Activated CD4-positive, alpha-beta T cell treated with anti-CD3 and anti-CD28 coated beads for 24 hours (primary cell): Measurements from ENCODE around the gene EWSR1.

Experiments used
- DNase-seq, 2 donors: peaks; one replicate each; pipeline ENCODE4 v3.0.0-alpha.2; 2020; ENCODE audit warnings: low read depth in 2 of 2

The EWSR1 gene

DNA sequence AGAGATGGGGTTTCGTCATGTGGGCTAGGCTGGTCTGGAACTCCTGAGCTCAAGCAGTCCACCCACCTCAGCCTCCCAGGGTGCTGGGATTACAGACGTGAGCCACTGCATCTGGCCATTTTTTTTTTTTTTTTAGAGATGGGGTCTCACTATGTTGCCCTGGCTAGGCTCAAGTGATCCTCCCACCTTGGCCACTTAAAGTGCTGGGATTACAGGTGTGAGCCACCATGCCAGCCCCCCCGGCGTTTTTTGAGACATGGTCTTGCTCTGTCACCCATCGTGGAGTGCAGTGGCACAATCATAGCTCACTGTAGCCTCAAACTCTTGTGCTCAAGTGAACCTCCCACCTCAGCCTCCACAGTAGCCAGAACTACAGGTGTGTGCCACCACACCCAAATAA, 16.8 kb upstream of the EWSR1 start:
- no peak for DNase-seq

DNA sequence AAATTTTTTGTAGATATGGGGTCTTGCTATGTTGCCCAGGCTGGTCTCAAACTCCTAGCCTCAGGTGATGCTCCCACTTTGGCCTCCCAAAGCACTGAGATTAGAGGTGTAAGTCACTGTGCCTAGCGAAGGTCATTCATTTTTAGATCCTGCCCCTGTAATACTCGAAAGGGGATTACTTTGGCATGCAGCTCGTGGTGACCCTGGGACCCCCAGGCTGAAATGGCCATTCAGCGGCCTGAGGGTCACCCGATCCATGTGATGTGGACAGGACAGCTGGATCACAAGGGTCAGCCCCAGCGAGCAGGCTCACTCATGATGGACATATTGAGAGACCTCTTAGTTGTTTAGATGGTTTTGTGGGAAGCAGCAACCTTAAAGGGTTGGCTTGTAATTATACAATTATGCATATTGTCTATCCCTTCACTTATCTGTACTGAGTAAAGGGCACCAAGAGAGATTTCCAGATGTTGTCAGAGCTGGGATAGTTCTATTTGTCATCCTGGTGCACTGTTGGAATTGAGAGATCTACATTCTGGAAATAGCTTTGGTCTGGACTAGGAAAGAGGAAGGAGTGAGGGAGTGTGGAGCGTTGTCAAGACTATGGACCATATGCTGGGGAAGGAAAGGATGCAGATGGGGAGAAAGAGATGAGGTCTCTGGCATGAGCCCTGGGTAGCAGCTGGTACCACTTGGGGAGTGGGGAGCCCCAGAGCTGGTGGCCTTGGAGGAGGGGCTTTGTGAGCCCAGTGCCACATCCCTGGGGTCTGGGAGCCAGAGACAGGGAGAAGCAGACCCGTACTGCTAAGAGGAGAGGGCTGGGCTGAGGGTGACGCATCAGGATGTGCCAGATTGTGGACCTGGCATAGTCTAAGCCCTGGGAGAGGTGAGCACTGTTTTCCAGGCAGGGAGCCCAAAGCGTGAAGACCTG, 15.8 kb upstream of the EWSR1 start:
- no peak for DNase-seq

DNA sequence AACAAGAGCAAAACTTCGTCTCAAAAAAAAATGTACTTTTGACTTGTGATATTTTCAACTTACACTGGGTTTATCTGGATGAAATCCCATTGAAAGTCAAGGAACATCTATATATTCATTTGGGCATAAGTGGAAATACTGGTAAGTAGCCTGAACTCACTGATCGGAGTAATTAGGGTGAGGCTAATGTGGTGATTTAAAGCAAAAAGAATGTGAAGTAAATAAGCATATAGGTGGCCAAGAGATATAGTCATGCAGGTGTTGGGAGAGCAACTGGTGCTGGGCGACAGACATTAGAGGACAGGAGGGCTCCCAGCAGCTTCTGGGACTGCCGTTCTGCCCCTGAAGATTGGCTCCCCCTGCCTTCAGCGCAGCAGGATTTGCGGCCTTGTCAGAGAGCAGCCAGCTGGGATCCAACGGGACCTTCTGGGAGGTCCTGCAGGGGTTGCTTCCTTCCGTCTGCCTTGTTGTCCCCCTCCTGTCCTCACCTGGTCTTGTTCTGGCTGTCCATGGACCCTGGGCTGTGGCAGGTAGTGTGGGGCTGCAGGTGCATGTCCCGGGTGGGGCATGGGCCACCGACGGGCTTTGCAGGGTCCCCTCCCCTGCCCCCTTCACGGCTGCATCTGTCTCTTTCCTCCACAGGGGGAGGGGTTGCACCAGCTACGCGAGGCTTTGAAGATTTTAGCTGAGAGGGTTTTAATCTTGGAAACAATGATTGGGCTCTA, 14.3 kb upstream of the EWSR1 start:
- DNase-seq: no peak

DNA sequence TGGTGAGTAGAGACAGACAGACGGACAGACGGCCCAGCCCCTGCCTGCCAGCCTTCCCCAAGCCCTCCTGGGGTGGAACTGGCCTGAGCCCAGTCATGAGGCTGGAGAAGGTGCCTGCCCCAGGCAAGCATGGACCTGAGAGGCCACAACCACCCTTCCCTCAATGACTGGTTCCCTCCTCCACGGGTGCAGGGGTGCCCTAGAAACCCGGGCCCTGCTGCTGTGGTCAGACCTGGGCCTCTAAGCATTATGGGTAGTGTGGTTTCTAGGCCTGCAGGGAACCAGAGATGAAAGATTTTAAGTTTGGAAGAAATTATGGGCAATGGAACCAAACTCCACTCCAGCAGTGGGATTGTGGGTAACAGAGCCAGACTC, 13.8 kb upstream of the EWSR1 start:
- no peak for DNase-seq

DNA sequence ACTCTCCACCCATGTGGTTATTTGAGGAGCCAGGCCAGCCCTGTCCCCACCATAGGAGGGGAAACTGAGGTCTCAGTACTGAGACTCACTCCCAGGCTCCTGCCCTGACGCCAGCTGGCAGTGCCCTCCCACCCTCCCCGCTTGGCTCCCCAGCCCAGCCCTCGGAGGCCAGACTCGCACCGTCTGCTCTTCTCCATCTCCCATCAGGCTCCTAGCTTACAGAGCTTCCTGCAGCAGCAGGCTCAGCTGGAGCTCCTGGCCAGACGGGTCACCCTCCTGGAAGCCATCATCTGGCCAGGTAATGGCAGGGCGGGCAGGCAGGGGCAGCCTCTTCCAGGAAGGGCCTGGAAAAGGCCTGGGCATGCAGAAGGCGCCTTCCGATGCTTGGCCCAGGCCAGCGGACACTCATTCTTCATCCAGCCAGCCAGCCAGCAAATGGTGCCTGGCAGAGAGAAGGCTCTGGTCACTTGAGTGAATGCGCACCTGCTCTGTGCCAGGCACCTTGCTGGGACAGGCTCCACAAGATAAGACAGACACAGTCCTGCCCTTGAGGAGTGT, 12.9 kb upstream of the EWSR1 start:
- DNase-seq: no peak

DNA sequence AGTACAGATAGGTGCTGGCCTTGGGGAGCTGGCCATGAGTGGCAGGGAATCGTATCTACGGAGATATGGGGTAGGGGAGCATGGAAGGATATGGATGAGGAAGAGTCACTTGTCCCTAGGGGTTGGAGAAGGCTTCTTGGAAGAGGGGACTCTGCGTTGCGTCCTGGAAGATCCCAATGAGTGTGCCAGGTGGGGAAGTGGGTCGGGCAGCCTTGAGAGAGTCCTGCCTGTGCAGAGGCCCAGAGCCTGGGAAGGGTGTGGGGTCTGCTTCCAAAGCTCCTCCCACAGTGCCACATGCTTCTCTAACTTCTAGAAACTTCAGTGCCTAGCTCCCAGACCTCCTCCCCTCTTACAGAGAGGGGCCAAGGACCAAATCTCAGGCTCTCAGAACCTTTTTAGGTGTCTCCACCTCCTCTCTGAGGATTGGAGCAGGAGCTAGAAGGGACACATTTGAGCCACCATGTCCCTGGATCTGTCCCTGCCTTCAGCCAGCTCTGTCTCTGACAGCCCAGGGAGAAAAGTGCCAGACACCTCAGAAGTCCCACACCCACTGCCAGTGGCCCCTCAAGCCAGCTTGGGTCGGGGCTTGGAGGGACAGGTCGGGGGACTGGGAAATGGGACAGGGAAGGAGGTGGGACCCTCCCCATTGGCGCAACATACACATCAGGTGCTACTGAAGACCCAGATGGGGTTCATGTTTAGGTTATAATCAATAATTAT, 11.3 kb upstream of the EWSR1 start:
- no peak for DNase-seq

DNA sequence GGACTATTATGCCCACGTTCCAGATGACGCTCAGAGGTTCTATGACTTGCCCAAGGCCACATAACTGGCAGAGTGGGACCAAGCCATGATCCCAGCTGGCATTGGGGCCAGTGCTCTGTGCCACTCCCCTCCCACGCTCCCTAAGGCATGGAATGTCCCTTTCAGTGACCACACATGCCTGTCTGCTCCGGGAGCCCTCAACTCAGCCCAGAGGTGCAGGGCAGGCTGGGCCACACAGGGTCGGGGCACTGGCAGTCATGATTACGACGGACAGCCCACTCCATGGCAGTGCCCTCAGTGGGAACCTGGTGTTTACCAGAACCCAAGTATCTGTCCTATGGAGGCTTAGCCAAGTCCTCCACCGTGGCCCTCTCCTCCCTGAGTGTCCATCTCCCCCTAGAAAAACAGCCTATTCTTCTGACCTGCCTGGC, 10.3 kb upstream of the EWSR1 start:
- no peak for DNase-seq

DNA sequence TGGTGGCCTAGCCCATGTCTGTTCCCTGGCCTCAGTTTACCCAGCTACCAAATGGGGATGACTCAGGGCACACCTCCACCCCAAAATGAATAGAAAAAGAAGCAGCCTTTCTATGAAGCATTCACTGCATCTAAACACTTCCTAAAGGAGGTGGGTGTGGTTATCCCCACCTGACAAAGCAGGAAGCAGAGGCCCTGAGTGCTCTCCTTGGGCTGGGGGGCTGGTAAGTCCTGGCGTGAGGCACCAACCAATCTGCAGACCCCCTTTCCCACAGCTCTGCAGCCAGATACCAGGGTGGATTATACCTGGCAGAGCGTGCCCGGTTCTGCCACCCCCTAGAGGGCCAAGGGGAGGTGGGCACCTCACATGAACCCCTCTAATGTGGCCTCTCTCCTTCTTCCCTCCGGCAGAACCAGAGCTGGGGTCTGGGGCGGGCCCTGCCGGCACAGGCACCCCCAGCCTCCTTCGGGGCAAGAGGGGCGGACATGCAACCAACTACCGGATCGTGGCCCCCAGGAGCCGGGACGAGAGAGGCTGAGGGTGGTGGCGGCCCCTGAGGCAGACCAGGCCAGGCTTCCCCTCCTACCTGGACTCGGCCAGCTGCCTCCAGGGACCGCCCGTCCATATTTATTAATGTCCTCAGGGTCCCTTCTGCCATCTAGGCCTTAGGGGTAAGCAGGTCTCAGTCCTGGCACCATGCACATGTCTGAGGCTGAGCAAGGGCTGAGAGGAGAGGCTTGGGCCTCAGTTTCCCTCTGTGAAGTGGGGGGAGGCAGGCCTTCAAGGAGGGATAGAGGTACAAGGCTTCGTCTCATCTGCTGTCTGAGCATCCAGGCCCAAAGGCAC, 9.4 kb upstream of the EWSR1 start:
- DNase-seq: no peak

DNA sequence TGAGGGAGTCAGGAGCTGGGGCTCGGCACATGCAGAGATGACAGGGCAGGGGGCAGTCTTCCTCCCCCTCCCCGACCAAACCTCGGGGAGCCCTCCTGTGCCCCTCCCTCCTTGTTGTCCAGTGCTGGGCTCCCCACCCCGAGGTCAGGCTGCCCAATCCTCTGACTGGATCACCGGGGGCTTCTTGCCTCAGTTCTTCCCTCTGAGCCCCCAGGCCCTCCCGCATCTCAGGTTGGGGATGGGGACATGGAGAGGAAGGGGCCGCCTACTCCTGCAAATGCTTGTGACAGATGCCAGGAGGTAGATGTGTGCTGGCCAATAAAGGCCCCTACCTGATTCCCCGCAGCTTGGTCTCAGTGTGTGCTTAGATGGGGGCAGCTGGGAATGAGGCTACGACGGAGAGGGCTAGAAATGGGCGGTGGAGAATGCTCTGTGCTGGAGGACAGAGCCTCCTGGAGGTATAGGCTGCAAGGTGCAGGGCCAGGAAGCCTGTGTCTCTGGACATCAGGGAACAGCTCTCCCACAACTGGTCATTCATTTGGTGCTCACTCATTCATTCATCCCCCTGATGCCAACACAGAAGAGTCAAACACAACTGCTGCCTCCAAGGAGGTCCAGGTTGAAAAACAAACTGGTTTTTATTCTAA, 8.7 kb upstream of the EWSR1 start:
- no peak for DNase-seq

DNA sequence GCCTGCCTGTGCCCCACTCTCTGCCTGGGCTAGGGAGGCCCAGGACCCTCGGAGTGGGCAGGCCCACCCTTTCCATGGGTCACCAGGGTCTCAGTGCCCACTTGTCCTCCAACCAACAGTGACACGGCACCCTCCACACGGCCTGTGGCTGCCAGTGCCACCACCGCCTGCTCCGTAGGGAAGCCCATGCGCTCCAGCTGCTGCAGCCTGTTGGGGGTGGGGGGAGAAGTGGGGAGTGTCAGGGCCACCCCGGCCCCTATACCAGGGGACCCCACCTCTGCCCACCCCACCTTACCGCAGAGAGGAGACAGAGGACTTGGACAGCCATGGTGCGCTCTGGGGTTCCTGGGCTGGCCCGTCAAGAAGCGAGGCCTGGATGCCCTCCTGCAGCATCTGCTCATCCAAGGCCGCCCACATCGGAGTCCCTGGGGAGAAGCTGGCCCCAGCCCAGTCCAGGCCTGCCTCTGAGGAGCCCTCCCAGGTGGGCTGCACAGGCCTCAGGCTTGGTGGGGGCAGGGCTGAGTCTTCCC, 8.0 kb upstream of the EWSR1 start:
- no peak for DNase-seq

DNA sequence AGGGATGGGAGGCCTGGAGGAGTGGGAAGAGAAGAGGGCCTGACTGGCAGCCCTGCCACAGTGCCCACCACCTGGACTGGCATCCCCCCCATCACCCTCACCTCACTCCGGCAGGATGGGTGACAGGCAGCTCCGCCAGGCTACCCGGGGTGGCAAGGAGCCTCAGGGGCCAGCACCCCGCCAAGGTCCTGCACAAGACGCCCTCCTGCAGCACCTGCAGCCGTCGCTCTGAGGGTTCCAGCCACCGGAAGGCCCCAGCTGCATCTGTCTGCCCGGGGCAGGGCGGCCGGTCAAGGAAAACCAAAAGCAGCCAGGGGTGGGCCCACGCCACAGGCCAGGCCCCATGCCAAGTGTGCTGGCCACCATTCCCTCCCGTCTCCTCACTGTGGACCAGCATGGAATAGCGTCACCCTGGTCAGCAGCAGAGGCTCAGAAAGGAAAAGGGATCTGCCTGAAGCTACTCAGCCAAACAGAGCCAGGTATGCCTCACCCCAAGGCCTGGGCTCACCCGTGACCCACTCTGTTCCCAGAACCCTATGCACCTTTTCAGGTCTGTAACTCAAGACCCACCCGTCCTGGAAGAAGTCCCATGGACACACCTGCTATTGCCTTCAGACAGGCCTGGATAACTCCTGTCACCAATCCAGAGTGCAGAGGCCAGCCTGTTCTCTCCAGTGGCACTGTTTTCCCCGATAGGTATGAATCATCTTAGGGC, 7.3 kb upstream of the EWSR1 start:
- DNase-seq: no peak

DNA sequence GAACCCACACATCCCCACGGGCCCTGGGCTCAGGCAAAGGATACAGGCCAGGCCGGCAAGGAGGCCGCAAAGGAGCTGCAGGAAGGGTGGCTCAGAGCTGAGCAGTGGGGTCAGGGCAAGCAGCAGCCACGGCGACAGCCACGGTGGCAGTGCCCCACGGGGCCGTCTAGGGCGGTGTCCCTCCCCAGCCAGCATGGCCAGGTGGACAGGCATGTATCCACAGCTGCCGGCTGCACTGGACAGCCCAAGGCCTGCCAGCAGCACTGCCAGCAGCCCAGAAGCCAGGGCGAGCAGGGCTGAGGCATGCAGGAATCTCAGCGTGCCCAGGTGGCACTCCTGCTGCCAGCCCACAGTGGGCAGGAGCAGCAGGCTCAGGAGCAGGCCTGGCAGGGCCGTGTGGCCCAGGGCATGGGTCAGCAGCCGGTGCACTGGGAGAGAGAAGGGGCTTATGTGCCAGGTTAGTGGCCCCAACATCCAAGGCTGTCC, 4.2 kb upstream of the EWSR1 start:
- DNase-seq: no peak

DNA sequence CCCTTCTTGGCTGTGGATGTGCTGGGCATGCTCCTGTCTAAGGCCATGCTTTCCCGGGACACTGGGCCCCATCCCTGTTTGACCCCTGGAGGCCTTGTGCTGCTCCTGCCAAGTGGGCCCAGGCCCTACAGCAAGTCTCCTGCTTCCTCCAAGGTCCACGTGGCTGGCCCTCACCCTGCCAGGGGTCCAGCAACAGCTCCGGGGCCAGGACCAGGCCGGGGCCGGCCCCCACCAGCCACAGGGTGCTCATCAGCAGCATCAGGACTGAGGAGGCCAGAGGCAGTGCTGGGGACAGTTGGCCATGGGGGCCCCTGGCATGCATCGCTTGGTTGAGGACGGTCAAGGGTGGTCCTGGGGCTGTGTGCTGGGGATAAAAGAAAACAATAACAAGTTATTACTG, 2.8 kb upstream of the EWSR1 start:
- no peak for DNase-seq

DNA sequence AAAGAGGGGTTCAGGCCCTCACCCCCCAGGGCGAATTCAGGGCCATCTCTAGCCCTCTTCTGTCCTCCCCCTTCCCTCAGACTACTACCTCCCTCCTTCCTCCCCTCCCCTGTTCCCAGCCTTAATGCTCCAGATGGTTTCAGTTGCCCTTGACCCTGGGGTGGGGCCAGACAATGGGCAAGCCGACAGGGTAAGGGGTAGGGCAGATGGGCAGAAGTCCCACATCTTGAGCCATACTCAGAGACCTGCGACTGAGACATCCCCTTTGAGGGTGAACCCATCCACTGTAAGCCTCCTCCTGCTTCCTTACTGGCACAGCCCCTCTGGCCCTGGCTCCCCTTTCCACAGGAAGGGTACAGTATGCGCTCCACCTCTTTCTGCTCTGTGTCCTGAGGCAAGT, 2.1 kb upstream of the EWSR1 start:
- no peak for DNase-seq

DNA sequence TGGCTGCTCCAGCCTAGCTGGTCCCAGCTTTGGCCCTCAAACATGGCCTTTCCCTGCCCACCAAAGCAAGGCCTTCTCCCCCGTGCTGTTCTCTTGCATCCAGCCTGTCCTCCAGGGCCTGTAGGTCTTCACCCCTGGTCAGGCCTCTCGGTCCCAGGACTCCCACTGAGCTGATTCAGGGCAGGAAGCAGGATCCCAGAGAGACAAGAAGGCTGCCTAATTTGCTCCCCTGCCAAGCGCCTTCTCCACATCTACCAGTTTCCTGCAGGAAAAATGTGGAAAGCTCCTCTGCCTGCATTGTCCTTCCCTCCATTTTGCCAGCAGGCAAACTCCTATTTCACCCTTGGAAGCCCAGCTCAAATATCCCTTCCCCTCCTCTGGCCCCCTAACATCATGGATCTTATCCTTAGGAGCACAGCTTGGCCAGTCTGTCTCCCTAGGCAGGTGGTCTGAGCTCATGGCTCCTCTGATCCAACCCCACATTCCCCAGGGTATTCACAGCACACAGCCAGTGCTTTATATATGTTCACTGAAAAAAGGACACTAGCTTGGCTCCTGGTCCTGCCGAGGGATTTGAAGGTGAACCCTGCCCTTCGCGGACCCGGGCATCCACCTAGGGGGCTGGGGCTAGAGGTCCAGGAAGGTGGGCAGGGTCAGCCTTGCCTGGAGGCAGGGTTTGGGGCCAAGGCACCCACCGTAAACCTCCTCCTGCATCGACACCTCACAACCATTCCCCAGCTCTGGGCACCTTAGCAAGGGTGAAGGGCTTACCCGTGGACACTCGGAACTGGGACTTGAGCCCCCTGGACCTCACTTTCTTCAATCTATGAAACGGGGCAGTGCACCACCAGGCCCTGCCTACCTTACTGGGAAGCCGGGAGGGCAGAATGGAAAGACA, 1.3 kb upstream of the EWSR1 start:
- DNase-seq: no peak

DNA sequence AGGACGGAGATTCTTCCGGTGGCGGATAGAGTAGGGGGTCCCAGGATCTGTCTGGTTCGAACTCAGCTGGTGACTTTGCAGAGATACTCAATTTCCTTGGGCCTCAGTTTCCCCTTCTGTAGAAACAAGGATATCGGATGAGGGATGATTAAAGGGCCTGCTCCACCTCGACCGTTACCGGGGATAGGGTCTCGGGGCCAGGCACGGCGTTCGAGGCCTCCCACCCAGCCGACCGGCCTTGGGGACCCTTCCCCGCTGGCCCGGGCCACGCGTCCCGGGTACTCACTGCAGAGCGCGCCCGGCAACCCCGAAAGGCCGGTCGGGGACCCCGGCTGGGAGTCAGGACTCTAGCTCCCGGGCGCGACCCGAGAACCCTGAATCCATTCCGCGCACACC, 608 bp upstream of the EWSR1 start:
- DNase-seq: no peak

DNA sequence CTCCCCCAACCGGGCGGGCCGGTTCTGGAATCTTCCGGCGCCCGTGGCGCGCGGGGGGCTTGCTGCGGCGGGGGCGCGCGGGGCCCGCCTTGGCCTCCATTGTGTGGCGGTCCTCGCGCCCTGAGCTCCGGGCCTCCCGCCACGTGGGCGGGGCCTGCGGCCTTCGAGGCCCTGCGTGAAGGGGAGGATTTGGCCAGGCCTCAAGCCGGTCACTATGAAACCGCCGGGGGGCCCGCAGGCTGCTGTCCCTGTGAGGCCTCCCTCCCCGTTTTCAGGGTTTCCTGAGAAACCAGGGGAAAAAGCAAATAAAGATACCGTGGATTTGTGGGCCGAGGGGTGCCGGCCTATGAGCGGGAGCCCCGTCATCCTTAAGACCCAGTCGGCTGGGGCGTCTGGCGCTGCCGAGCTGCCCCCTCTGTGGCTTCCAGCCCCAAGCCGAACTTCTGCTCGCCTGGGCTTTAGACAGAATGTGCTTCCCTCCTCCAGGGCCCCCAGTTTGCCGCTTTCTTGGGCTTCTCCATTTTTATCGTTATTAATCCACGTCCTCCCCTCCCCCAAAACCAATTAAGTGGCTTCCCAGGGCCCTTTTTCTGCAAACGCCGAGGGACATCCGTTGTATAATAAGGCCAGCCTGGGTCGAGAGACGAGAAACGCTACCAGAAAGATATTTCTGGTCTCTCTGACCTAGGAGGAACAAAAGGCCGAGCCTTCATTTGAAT, 602 bp downstream of the EWSR1 start:
- DNase-seq: peak in 1 of 2 donors; percentile 12

DNA sequence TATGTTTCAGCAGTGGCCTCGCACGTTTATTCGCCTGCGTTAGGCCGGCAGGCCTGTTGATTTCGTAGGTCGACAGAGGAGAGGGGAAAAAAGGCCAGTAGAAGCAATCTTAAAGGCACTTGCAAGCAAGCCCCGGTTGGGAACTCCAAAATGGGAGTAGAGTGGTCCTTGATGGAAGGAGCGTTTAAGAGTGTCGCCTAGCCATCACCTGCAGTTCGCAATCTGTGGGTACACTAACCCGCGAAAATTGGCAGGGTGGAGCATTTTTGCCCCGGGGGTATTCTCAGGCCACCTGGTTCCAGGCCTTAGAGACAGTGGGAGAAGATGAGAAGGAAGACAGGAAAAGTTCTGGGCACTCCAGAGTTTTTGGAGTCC, 1.1 kb downstream of the EWSR1 start:
- no peak for DNase-seq
